Measurements from ENCODE around the gene SHC4.

The SHC4 gene

DNA sequence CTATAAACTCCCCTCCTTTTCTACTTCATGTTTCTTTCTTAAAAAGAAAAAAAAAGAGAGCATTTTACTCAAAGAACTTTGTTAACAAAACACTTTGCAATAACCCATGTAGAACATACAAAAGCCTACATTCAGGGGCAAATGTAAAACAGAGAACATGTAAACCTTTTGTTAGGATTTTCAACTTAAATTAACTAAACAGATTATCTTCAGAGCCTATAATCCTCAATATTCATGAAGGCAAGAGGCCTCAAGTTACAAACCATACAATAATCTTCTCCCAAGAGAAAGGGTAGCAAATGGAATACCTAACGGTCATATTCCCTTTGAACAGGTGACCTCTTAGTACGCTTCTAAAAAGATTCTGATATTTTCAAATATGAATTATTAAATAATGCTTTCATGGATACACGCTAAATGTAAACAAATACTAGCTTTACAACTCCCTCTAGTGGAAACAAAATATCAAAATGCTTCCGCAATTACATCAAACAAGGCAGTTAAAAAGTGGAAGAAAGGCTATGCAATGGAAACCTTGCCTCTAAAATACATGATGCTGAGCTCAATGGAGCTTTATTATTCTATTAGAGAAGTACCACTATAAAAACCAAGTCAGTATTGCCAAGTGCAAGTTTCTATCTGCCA lies 162.8 kb downstream of the SHC4 start:
- no peaks in the 10 kb centered on the region for H3K27me3 ChIP-seq (ENCODE audit: insufficient read depth, low read depth)
- peaks cover 5% of the 10 kb centered on the region; the same call in 1 of the 2 replicates for H4K20me1 ChIP-seq (ENCODE audit: insufficient read depth)
- H3K4me3 ChIP-seq (IDR thresholded peaks at IDR 0.05; ENCODE audit: insufficient read depth, low read depth, low read length), result no peak overlapping the region
- no peaks in the 10 kb centered on the region; the same call in 1 of the 2 replicates for H3K36me3 ChIP-seq (ENCODE audit: insufficient read depth)
- H3K27ac ChIP-seq, result no peak overlapping the region
- no peak overlapping the region for H3K9ac ChIP-seq
- H3K79me2 ChIP-seq (ENCODE audit: insufficient read depth, low read depth), result peaks cover 45% of the 10 kb centered on the region
- peaks cover 39% of the 10 kb centered on the region for H3K4me1 ChIP-seq (ENCODE audit: low read depth, poor library complexity, severe bottlenecking)
- TF ChIP-seq, protein P1, sequence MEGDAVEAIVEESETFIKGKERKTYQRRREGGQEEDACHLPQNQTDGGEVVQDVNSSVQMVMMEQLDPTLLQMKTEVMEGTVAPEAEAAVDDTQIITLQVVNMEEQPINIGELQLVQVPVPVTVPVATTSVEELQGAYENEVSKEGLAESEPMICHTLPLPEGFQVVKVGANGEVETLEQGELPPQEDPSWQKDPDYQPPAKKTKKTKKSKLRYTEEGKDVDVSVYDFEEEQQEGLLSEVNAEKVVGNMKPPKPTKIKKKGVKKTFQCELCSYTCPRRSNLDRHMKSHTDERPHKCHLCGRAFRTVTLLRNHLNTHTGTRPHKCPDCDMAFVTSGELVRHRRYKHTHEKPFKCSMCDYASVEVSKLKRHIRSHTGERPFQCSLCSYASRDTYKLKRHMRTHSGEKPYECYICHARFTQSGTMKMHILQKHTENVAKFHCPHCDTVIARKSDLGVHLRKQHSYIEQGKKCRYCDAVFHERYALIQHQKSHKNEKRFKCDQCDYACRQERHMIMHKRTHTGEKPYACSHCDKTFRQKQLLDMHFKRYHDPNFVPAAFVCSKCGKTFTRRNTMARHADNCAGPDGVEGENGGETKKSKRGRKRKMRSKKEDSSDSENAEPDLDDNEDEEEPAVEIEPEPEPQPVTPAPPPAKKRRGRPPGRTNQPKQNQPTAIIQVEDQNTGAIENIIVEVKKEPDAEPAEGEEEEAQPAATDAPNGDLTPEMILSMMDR (conservative IDR thresholded peaks at IDR 0.05; ENCODE audit: low read depth, low read length), result 0 out of 2 replicates have a peak, but pooled peaks have one; percentile 36
- H2AFZ ChIP-seq (ENCODE audit: low read depth), result no peak overlapping the region
- H3K4me2 ChIP-seq, result no peak overlapping the region

DNA sequence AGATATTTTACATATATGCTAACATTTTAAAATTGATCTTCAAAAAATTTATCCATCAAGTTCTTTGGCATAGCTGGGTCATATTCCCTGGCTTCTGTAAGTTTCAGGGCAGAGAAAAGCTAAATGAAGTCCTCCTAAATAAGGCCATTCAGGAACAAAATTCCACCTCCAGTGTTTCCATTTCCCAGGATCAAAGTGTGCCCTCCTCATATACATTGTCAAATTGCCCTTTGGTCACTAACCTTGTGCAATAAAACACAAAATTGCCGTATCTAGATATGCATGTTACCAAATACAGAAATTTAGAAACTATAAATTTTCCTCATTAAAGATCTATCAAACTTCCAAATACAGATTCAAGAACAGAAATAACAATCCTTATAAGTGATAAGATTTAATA lies 163.5 kb downstream of the SHC4 start:
- Histone ChIP-seq H3K27me3 (ENCODE audit: insufficient read depth, low read depth) (no peaks in the 10 kb centered on the region), H3K4me3 (IDR thresholded peaks at IDR 0.05; ENCODE audit: insufficient read depth, low read depth, low read length) (no peak overlapping the region), H3K27ac (no peak overlapping the region), H3K79me2 (ENCODE audit: insufficient read depth, low read depth) (peaks cover 45% of the 10 kb centered on the region), H4K20me1 (ENCODE audit: insufficient read depth) (peaks cover 5% of the 10 kb centered on the region; the same call in 1 of the 2 replicates), H3K36me3 (ENCODE audit: insufficient read depth) (no peaks in the 10 kb centered on the region; the same call in 1 of the 2 replicates), H2AFZ (ENCODE audit: low read depth) (no peak overlapping the region), H3K9ac (no peak overlapping the region), H3K4me1 (ENCODE audit: low read depth, poor library complexity, severe bottlenecking) (peaks cover 43% of the 10 kb centered on the region), H3K4me2 (no peak overlapping the region)
- TF ChIP-seq, protein P1 (conservative IDR thresholded peaks at IDR 0.05; ENCODE audit: low read depth, low read length), result no peak

DNA sequence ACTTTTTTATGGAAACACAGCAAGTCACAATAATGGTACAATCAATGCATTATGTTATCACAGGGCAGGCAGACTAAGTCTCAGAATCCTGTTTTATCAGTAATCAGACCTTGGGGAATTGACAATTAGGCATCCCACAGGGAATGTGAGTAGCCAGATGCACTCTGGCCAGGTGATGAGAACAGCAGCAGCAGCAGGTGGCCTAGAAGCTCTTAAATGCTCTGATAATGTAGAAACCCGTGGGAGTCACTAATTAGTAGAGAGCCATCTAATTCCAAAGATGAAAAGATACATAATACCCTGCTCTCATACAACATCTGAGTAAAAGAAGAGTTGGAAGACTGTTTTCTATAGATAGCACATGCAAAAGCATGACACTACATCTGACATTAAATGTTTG lies 165.4 kb downstream of the SHC4 start:
- Histone ChIP-seq H4K20me1 (ENCODE audit: insufficient read depth) (peaks cover 5% of the 10 kb centered on the region; the same call in 1 of the 2 replicates), H3K79me2 (ENCODE audit: insufficient read depth, low read depth) (peaks cover 28% of the 10 kb centered on the region), H3K9ac (no peak overlapping the region), H3K4me1 (ENCODE audit: low read depth, poor library complexity, severe bottlenecking) (peaks cover 40% of the 10 kb centered on the region), H3K27me3 (ENCODE audit: insufficient read depth, low read depth) (no peaks in the 10 kb centered on the region), H3K4me3 (IDR thresholded peaks at IDR 0.05; ENCODE audit: insufficient read depth, low read depth, low read length) (no peak overlapping the region), H2AFZ (ENCODE audit: low read depth) (no peak overlapping the region), H3K4me2 (no peak overlapping the region), H3K36me3 (ENCODE audit: insufficient read depth) (no peaks in the 10 kb centered on the region; the same call in 1 of the 2 replicates), H3K27ac (no peak overlapping the region)
- TF ChIP-seq, protein P1 (conservative IDR thresholded peaks at IDR 0.05; ENCODE audit: low read depth, low read length), result no peak

- H3K36me3 ChIP-seq (ENCODE audit: insufficient read depth), result no peaks in the 10 kb centered on the region; the same call in 1 of the 2 replicates
- peaks cover 26% of the 10 kb centered on the region for H3K4me1 ChIP-seq (ENCODE audit: low read depth, poor library complexity, severe bottlenecking)
- no peak overlapping the region for H3K4me2 ChIP-seq
Observed at GRCh38 chr15:48796930-48797329, 166.8 kb downstream of the SHC4 start.

More at GRCh38 chr15:48796930-48797329, 166.8 kb downstream of the SHC4 start:
- TF ChIP-seq, protein P1 (conservative IDR thresholded peaks at IDR 0.05; ENCODE audit: low read depth, low read length), result no peak
- H3K27me3 ChIP-seq (ENCODE audit: insufficient read depth, low read depth), result no peaks in the 10 kb centered on the region
- H2AFZ ChIP-seq (ENCODE audit: low read depth), result no peak overlapping the region
- H3K79me2 ChIP-seq (ENCODE audit: insufficient read depth, low read depth), result peaks cover 27% of the 10 kb centered on the region
- no peak overlapping the region for H3K4me3 ChIP-seq (IDR thresholded peaks at IDR 0.05; ENCODE audit: insufficient read depth, low read depth, low read length)
- no peak overlapping the region for H3K27ac ChIP-seq
- no peak overlapping the region for H3K9ac ChIP-seq
- no peaks in the 10 kb centered on the region for H4K20me1 ChIP-seq (ENCODE audit: insufficient read depth)
